Left colon (tissue), 2 donors: ENCODE data around the gene ASPSCR1. TPM values are rescaled to one million over a fixed set of nuclear protein-coding genes. Genes with fewer than 3 reads are reported as not detected.

Experiments used
- ATAC-seq: fragments of 200-7000 bp; cut with Tn5 transposase; one replicate; pipeline ENCODE4 v1.9.1; 2020; ENCODE audit warnings: mild to moderate bottlenecking, moderate library complexity
- DNase-seq, 2 donors: peaks; one replicate each; pipeline ENCODE4 v3.0.0-alpha.2; 2020
- intact Hi-C, 2 donors: fragments of 100-400 bp; cut with DNase I in 1 of 2; cut with micrococcal nuclease in 1 of 2; formaldehyde crosslinking; loops; one replicate each; pipeline versions ENCODE4 v1.11.2 to v1.14.0; 2022; cut with DNase I, micrococcal nuclease
- total RNA-seq, 2 donors: library from RNA; stranded (reverse); fragmentation: NEBNext Ultra II Directional; extraction: Animal tissue kit (Norgen Biotek cat#: 25700); gene quantifications; one replicate each; pipeline ENCODE4 v1.2.1, GENCODE V29; 2021
- donor health status: DM: no; HTN: no; CAD: no.
- donor health status: DM: yes; HTN: yes; CAD: no.

Gene ASPSCR1
- total RNA-seq, 2 donors from 2014 or later: 29.8 to 35.9 TPM

DNA sequence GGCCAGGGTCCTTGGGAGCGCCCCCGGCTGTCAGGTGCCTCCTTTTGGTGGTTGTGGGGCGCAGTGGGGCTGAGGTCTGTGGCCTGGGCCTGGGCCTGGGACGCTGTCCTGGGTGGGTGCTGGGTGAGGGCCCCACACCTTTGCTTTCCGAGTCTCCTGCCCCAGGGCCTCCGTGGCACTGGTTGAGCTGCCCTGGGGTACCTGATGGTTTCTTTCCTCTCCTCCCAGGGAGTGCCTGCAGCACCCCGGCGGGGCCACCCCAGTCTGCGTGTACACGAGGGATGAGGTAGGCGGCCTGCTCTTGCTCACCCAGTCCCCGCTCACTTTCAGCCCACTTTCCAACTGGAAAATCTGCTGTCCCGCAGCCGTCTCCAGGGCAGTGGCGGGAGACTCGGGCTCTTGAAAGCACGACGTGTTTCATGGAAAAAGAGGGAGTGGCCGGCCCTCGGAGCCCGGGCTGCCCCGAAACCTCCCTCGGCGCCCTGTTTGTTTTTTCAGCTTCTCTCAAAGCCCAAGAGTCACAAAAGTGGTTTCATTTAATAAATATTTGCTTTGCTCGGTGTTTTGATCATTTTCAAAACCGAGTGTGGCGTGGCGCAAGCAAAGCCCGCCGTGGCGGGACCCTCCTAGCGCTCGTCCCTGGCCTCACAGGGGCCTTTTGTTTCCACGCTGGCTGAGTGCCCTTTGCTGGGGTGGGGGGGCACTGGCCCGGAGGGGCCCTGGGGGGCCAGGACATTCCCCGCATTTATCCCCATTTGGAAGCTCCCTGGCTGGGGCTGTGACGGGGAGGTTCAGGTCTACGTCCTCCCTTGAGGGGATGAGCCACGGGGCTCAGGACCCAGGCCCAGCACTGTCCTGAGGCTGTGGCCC, 17.4 kb downstream of the ASPSCR1 start:
- ATAC-seq: no peak
- intact Hi-C loops: no loop called here
- DNase-seq: no peak

DNA sequence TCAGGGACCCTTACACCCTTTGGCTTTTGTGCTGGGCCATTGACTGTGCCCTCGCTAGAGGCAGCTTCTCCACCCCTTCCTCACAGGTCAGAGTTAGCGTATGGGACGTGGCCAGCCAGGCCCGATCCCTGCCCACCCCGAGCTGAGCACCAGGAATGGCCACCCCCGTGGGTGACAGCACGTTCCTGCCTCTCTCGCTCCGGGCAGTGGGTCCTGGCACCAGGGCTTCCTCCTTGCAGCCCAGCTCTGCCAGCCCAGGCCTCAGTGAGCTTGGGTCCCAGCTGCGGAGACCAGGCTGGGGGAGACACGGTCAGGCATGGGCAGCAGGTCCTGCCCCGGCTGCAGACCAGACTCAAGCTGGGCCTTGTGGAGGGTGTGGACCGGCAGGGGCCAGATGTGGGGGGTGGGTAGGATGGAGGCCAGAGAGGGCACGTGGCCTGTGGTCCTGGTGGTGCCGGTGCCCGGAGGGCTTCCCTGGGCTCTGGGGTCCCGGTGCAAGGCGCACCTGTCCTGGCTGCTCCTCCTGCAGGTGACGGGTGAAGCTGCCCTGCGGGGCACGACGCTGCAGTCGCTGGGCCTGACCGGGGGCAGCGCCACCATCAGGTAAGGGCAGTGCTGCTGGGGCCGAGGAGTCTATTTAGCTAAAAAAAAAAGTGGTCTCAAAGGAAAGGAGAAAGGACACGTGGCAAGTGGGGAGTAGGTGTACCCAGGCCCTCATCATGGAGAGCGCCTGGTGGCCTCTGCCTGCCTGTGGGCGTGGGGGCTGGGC, 18.2 kb downstream of the ASPSCR1 start:
- DNase-seq: no peak
- intact Hi-C loops: no loop called here
- no peak for ATAC-seq

DNA sequence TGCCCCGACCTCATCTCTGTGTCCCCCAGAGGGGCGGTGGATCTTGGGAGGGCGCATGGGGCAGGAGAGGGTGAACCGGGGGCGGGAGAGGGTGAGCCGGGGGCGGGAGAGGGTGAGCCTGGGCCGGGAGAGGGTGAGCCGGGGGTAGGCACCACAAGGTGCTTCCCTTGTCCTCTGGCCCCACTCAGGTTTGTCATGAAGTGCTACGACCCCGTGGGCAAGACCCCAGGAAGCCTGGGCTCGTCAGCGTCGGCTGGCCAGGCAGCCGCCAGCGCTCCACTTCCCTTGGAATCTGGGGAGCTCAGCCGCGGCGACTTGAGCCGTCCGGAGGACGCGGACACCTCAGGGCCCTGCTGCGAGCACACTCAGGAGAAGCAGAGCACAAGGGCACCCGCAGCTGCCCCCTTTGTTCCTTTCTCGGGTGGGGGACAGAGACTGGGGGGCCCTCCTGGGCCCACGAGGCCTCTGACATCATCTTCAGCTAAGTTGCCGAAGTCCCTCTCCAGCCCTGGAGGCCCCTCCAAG, 18.9 kb downstream of the ASPSCR1 start:
- intact Hi-C loops: no loop called here
- ATAC-seq: no peak
- DNase-seq: no peak

DNA sequence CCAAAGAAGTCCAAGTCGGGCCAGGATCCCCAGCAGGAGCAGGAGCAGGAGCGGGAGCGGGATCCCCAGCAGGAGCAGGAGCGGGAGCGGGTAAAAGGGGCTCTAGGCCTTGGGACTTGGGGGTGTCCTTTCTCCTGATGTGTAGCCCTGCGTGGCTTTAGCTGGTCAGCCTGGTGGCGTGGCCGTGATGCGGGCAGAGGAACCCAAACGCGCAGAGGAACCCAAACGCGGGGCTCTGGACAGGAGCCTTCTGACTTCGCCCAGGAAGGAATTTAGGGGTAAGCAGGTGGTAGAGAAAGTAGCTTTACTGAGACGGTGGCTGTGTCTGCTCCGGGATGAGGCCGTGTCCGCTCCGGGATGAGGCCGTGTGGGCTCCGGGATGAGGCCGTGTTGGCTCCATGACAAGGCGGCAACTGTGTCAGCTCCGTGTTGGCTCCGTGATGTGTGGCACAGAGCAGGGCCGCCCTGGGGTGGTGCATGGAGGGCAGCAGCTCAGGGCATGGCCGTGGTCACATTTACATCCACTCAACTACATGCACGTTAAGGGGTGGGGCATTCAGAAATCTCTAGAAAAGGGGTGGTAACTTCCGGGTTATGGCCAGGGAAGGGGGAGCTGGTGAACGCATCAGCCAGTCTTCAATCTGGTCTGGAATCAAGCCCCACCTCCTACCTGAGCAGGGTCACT, 19.5 kb downstream of the ASPSCR1 start:
- intact Hi-C loops: no loop called here
- no peak for DNase-seq
- no peak for ATAC-seq

DNA sequence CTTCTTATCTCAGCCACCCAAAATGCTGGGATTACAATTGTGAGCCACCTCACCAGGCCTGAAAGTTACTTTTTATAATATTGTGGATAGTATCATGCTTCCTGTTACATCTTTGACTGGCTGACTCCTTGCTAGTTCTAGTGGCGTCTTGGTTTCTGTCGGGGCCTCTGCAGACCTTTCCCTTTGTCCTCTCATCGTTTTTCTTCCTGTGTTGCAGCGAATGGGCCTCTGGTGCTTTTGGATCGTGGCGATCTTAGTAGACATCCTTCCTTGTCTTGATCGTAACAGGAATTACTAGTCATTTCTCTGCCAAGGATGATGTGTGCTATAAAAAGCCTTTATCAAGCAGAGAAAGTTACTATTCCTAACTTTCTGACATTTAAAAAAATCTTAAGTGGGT, 20.8 kb downstream of the ASPSCR1 start:
- intact Hi-C loops: no loop called here
- ATAC-seq: no peak
- DNase-seq: no peak

DNA sequence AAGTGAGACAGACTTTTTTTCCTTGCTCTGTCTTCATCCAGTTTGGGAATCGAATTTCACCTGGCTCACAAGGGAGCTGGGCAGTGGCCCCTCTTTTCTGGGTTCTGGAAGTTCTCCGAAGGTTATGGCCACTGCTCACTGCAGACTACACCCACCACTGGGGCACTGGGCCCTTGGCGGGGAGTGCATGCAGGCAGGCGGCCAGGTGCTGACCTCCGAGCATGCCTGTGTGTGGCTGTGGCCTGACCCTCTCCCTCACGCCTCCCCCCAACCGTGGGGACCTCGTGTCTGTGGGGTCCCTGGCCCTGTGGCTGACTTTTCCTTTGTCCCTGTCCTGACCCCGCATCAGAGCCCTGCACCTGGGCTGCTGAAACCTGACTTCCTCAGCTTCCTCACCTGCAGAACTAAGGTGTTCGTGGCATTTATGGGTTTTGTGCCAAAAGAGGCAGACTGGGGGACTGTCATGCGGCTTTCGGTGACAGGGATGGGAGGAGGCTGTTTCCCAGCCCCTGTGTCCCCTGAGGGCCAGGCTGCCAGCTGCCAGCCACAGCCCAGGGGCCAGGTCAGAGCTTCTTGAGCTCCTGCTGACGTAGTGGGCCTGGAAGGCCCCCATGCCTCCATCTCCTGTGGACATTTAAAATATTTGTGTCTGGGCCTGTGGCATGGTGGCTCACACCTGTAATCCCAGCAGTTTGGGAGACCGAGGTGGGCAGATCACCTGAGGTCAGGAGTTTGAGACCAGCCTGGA, 21.4 kb downstream of the ASPSCR1 start:
- ATAC-seq: no peak
- intact Hi-C loops: no loop called here
- no peak for DNase-seq

DNA sequence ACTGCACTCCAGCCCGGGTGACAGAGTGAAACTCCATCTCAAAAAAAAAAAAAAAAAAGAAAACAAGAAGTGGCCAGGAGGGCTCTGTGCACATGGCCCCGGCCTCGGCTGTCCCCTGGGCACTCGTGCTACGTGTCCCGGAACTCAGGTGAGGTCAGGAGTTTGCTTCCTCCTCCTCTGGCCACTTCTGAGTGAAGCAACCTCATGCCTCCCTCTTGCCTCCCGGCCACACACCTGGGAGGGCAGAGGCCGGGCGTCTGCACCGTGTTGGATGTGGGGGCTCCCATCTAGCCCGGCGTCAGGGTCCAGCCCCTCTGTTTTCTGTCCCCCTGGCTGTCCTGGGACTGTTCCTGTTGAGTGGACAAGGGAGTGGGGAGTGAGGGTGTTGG, 22.2 kb downstream of the ASPSCR1 start:
- ATAC-seq: no peak
- intact Hi-C loops: no loop called here
- DNase-seq: no peak

DNA sequence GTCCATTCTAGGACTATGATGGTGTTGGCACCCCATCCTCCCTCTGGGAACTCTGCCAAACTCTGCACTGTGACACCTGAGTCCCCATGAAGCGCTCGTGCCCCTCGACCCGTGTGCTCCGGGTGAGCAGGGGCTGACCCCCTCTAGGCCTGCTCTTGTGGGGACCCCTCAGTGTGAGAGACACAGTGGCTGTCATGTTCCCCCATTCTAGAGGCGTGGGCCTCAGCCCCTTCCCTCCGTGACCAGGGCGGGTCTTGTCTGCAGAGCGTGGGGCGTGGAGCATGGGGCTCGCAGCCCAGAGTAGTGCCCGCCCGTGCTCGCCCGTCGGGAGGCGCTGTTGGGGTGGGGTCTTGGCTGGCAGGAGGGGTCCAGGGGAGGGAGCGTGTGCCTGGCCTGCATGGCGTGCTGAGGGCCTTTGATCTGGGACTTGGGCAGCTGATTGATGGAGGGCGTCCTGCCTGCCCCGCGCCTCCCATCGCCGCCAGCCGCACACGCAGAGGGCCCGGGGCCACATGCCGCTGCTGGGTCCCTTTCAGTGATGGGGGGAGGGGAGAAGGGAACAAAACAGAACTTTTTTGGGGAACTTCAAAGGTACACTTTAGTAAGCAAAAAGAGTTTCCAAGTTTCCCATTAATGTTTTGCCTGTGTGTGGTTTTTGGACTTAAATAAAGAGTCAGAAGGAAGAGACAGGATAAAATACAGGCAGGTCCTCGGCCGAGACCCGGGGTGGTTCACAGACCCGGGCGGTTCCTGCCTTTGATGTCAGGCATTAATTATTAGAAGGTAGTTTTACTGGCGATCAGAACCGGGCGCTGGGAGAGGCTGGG, 22.8 kb downstream of the ASPSCR1 start:
- DNase-seq (no peak), ATAC-seq (peak; percentile 16)
- intact Hi-C loops: no loop called here

DNA sequence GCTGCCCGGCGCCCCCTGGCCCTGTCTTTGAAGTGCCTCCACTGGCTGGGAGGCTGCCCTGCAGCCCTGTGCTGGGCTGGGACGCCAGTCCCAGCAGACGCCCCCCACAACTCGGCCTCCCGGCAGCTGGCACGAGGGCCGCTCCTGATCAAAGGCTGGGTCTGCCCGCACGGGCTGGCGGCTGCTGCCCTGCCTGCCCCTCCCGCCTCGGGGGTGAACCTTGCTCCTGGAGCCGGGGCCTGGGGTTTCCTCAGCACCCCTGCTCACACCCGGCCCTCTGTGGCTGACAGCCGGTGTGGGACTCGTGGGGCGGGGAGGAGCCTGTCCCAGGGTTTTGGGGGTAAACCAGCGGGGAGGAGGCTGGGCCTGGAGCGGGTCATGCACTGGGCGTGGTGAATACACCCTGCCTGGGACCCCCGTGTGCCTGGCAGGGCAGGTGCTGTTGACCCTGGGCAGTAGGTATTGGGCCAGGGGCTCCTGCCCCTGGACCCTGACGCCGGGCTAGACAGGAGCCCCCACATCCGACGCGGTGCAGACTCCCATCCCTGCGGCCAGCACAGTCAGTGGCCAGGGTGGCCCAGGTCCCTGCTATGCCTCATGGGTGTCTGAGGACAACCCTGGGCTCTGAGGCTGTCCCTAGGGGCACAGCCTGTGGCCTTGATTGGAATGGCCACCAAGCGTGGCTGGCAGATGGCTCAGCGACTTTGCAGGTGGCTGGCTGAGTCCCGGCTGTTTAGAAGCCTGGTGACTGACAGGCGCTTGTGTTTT, 23.6 kb downstream of the ASPSCR1 start:
- DNase-seq (no peak), ATAC-seq (peak; percentile 71)
- intact Hi-C loops: no loop called here

DNA sequence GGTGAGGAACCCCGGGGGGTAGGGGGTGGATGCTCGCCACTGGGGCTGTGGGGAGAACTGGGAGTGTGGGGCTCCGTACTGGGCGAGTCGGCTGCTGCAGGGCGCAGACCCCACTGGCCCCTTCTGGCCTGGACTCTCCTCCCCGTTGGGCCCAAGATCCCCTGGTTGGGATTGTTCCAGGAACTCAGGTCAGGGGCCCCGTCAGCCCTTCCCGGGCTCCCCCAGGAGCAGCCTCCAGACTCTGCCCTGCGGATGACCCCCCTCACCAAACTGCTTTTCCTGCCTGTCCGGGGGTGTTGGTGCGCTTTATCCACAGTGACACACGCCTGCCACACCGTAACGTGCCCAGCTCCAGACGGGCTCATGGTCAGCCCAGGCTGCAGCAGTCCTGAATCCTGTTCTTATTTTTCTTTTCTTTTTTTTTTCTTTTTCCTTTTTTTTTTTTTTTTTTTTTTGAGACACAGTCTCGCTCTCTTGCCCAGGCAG, 24.2 kb downstream of the ASPSCR1 start:
- ATAC-seq: no peak
- intact Hi-C loops: no loop called here
- no peak for DNase-seq

DNA sequence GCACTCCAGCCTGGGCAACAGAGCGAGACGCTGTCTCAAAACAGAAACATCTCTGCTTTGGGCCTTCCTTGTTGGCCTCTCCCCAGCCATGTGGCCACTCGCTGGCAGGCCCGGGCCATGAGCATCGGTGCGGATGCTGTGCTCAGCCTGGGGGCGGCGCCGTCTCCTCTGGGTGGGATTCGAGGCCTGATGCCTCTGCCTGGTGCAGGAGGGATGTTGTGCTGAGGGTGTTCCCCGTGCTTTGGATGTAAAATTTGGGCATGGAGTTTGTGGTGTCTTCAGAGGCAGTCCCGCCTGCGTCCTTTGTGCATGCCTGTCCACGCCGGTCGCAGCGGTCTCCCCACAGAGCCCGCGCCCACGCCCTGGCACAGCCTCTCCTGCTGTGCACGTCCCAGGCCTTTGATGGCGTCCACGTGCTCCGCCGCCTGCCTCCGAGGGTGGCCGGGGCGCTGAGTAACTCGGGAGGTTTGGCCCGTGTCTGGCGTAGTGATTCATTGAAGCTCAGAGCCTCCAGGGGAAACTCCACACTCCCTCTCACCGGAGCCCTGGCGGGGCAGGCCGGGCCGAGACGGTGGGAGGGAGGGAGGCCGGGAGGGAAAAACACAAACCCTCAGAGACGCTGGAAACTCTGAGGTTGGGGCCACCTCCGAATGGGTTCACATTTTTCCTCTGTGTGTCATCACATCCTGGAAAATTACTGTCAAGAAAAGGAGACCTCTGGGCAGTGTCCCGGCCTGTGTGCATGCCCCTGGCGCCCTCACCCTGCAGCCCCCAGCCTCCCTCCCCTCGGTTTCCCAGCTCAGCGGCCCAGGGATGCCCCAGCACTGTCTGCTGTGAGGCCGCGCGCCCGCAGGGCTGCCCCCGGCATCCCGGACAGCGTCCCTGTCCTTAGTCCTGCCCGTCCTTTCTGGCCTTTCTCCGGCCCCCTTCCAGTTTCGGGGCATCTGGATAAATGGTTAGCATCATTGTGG, 26.3 kb downstream of the ASPSCR1 start:
- ATAC-seq: peak; percentile 11
- peak in 1 of 2 donors; percentile 35 for DNase-seq
- intact Hi-C loops: no loop called here

DNA sequence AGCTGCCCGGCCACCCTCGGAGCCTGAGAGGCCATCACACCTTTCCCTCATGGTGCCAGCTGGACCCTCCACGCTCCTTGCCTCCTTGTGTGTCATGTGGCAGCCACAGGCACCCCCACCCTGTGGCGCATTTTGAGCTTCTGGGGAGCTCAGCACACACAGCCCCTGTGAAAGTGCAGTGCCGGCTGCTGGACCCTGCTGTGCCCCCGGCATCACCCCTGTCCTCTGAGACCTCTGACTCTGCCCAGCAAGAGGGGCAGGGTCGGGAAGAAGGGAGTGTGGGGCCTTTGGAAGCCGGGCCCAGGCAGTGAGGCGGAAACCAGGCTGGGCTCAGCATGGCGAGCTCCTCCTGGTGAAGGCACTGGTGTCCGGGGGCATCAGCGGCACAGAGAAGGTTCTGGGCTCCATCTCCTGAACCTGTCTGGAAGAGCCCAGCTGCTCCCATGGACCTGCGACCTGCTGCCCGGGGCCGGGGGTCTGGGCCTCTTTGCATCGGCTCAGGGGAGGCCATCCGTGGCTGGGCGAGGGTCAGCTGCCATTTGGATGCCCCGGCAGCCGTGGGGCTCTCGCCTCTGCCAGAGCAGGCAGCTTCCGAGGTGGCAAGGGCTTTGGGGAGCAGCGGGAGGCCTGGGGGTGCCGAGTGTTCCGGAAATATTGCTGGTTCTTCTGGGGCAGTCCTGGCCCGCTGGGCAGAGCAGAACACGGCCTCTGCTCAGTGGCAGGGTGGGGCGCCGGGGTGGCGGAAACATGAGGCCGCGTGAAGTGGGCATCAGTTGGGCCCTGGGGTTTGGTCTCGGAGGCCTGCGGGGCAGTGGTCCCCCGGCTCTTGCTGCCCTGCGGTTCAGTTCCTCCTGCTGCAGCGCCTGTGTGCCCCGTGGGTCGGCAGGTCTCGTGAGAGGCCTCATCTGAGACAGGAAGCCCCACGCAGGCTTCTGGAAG, 27.4 kb downstream of the ASPSCR1 start:
- DNase-seq (no peak), ATAC-seq (no peak)
- intact Hi-C loops: no loop called here

DNA sequence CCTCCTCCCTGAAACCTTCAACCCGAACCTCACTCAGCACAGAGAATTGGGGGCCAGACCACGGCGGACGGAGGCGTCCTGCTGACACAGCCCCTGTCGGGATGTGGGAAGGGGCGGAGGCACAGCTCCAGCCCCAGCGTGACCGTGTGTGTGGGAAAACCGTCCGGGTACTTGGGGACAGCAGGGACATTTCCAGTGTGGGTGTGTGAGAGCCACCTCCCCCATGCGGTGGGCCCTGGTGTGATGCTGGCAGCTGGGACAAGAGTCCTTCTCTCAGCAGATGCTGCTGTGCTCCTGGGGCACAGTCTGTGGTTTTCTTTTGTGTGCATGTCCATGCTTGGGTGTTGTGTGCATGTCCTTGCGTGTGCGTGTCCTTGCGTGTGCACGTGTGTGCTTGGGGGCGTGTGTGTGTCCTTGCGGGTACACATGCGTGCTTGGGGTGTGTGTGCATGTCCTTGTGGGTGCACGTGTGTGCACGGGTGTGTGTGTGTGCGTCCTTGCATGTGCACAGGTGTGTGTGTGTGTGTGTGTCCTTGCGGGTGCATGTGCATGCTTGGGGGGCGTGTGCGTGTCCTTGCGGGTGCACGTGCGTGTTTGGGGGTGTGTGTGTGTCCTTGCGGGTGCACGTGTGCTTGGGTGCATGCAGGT, 28.4 kb downstream of the ASPSCR1 start:
- intact Hi-C loops: no loop called here
- DNase-seq: no peak

DNA sequence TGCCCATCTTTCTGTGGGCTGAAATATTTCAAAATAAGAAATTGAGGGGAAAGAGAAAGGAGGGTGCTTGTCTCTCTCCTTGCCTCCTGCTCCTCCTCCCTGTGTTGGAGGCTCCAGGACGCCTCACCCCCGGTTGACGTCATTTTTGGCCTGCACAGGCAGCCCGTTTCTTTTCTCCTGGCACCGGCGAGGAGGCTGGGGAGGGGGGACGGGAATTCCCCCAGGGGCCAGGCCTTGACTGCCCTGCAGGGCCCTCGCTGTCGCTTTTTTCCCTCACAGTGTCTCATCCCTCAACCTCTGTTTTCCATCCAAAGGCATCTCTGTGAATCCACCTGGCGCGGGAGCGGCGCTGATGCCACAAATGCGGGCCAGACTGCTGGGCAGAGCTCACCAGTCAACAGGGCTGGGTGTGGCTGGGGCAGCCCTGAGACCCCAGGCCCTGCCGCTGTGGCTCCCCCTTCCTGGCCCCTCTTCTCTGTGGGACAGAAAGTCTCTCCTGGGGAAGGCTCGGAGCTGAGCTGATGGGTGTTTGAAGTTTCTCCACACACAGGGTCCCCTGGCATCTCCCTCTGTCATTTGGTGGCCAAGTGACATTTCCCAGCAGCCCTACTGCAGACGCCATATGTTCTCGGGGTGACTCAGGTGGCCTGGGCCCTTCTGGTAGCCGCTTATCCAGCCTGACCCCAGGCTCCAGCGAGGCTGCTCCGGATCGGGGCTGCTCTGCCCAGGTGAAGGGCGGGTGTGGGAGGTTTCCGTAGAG, 29.2 kb downstream of the ASPSCR1 start:
- DNase-seq: no peak
- intact Hi-C loops: no loop called here
- ATAC-seq: no peak

More for the DNA sequence above, 28.4 kb downstream of the ASPSCR1 start:
- ATAC-seq: no peak
